Testis (tissue), 2 donors: ENCODE data around the gene FAM184B.

Source experiments
- POLR2A ChIP-seq: fragments of 450-650 bp; IDR thresholded peaks from one replicate; pipeline ENCODE4 v1.6.1; 2017; ENCODE audit warnings: antibody characterized with exemption, mild to moderate bottlenecking, moderate library complexity
- TF ChIP-seq, protein P1 (sequence below), 3 experiments: fragments of 450-650 bp in 2 of 3; fragments of 200-600 bp in 1 of 3; sonication (generic) in 1 of 3; IDR thresholded peaks; one replicate each; pipeline ENCODE4 v1.5.1; 2016 to 2019; ENCODE audit warnings: antibody characterized with exemption in 3 of 3, mild to moderate bottlenecking in 2 of 3, moderate library complexity in 1 of 3

DNA sequence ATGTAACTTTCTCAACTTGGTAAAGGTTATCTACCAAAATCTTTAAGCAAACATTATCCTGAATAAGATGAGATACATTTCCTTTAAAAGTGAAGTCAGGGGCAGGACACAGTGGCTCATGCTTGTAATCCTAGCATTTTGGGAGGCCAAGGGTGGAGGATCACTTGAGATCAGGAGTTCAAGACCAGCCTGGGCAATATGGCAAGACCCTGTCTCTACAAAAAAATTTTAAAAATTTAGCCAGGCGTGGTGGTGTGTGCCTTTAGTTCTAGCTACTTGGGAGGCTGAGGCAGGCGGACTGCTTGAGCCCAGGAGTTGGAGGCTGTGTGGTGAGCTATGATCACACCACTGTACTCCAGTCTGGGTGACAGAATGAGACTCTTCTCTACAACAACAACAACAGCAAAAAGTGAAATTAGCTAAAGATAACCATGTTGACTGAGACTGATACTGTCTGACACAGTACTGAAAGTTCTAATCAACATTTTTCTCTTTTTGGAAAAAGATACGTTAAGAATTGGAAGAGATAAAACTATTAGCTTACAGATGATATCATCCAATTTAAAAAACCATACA, 24.2 kb upstream of the FAM184B start:
- TF ChIP-seq, protein P1, sequence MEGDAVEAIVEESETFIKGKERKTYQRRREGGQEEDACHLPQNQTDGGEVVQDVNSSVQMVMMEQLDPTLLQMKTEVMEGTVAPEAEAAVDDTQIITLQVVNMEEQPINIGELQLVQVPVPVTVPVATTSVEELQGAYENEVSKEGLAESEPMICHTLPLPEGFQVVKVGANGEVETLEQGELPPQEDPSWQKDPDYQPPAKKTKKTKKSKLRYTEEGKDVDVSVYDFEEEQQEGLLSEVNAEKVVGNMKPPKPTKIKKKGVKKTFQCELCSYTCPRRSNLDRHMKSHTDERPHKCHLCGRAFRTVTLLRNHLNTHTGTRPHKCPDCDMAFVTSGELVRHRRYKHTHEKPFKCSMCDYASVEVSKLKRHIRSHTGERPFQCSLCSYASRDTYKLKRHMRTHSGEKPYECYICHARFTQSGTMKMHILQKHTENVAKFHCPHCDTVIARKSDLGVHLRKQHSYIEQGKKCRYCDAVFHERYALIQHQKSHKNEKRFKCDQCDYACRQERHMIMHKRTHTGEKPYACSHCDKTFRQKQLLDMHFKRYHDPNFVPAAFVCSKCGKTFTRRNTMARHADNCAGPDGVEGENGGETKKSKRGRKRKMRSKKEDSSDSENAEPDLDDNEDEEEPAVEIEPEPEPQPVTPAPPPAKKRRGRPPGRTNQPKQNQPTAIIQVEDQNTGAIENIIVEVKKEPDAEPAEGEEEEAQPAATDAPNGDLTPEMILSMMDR (IDR thresholded peaks at IDR 0.05), result no peak
- TF ChIP-seq POLR2A, result no peak
